HEK293 (cell line): ENCODE results near the gene UBE2E1.

Source experiments
- KLF10 ChIP-seq: fragments of 450-650 bp; IDR thresholded peaks from 2 replicates; pipeline ENCODE4 v1.5.1; 2018; ENCODE audit warnings: missing biosample characterization, mild to moderate bottlenecking, missing genetic modification characterization
- KLF8 ChIP-seq: fragments of 450-650 bp; formaldehyde crosslinking; IDR thresholded peaks from 2 replicates; pipeline ENCODE4 v1.5.1; 2016; ENCODE audit warnings: missing biosample characterization, missing genetic modification characterization
- KLF9 ChIP-seq: fragments of 450-650 bp; formaldehyde crosslinking; IDR thresholded peaks from 2 replicates; pipeline ENCODE4 v1.5.1; 2016; ENCODE audit warnings: missing biosample characterization, missing genetic modification characterization, low read depth
- MYNN ChIP-seq: fragments of 450-650 bp; formaldehyde crosslinking; IDR thresholded peaks from 2 replicates; pipeline ENCODE4 v1.5.1; 2016; ENCODE audit warnings: missing biosample characterization, missing genetic modification characterization, borderline replicate concordance
- PRDM10 ChIP-seq: fragments of 450-650 bp; formaldehyde crosslinking; IDR thresholded peaks from 2 replicates; pipeline ENCODE4 v1.5.1; 2016; ENCODE audit warnings: missing biosample characterization, missing genetic modification characterization
- PRDM2 ChIP-seq: fragments of 450-650 bp; formaldehyde crosslinking; IDR thresholded peaks from 2 replicates; pipeline ENCODE4 v1.5.1; 2016; ENCODE audit warnings: missing biosample characterization, missing genetic modification characterization, borderline replicate concordance
- SCRT1 ChIP-seq: fragments of 450-650 bp; formaldehyde crosslinking; IDR thresholded peaks from 2 replicates; pipeline ENCODE4 v1.5.1; 2016; ENCODE audit warnings: missing biosample characterization, missing genetic modification characterization, borderline replicate concordance
- ZBTB20 ChIP-seq: fragments of 450-650 bp; formaldehyde crosslinking; IDR thresholded peaks from 2 replicates; pipeline ENCODE4 v1.5.1; 2016; ENCODE audit warnings: missing biosample characterization, missing genetic modification characterization
- ZBTB48 ChIP-seq: fragments of 450-650 bp; formaldehyde crosslinking; IDR thresholded peaks from 2 replicates; pipeline ENCODE4 v1.5.1; 2016; ENCODE audit warnings: missing biosample characterization, missing genetic modification characterization
- ZBTB8A ChIP-seq: fragments of 450-650 bp; formaldehyde crosslinking; IDR thresholded peaks from 2 replicates; pipeline ENCODE4 v1.5.1; 2016; ENCODE audit warnings: missing biosample characterization, missing genetic modification characterization
- ZFP3 ChIP-seq: fragments of 450-650 bp; formaldehyde crosslinking; IDR thresholded peaks from 2 replicates; pipeline ENCODE4 v1.5.1; 2016; ENCODE audit warnings: low read depth, missing biosample characterization, missing genetic modification characterization
- ZNF157 ChIP-seq: fragments of 450-650 bp; formaldehyde crosslinking; IDR thresholded peaks from 2 replicates; pipeline ENCODE4 v1.5.1; 2016; ENCODE audit warnings: missing biosample characterization, missing genetic modification characterization
- ZNF16 ChIP-seq: fragments of 450-650 bp; formaldehyde crosslinking; IDR thresholded peaks from 2 replicates; pipeline ENCODE4 v1.5.1; 2016; ENCODE audit warnings: low read depth, missing biosample characterization, missing genetic modification characterization
- ZNF169 ChIP-seq: fragments of 450-650 bp; formaldehyde crosslinking; IDR thresholded peaks from 2 replicates; pipeline ENCODE4 v1.5.1; 2016; ENCODE audit warnings: missing biosample characterization, missing genetic modification characterization
- ZNF18 ChIP-seq: fragments of 450-650 bp; formaldehyde crosslinking; IDR thresholded peaks from 2 replicates; pipeline ENCODE4 v1.5.1; 2016; ENCODE audit warnings: missing biosample characterization, missing genetic modification characterization
- ZNF202 ChIP-seq: fragments of 450-650 bp; formaldehyde crosslinking; IDR thresholded peaks from 2 replicates; pipeline ENCODE4 v1.5.1; 2016; ENCODE audit warnings: missing biosample characterization, missing genetic modification characterization, borderline replicate concordance
- ZNF23 ChIP-seq: fragments of 450-650 bp; formaldehyde crosslinking; IDR thresholded peaks from 2 replicates; pipeline ENCODE4 v1.5.1; 2016; ENCODE audit warnings: missing biosample characterization, missing genetic modification characterization, borderline replicate concordance
- ZNF335 ChIP-seq: fragments of 450-650 bp; formaldehyde crosslinking; conservative IDR thresholded peaks from 2 replicates; pipeline ENCODE4 v1.5.1; 2016; ENCODE audit warnings: missing biosample characterization, missing genetic modification characterization
- ZNF426 ChIP-seq: fragments of 450-650 bp; formaldehyde crosslinking; IDR thresholded peaks from 2 replicates; pipeline ENCODE4 v1.5.1; 2017; ENCODE audit warnings: missing biosample characterization, missing genetic modification characterization, mild to moderate bottlenecking, inconsistent platforms, moderate library complexity
- ZNF48 ChIP-seq: fragments of 450-650 bp; formaldehyde crosslinking; IDR thresholded peaks from 2 replicates; pipeline ENCODE4 v1.5.1; 2016; ENCODE audit warnings: missing biosample characterization, missing genetic modification characterization
- ZNF529 ChIP-seq: fragments of 450-650 bp; formaldehyde crosslinking; IDR thresholded peaks from 2 replicates; pipeline ENCODE4 v1.5.1; 2017; ENCODE audit warnings: missing genetic modification characterization, missing biosample characterization; ENCODE audit not compliant: insufficient replicate concordance
- ZNF560 ChIP-seq: fragments of 450-650 bp; formaldehyde crosslinking; IDR thresholded peaks from 2 replicates; pipeline ENCODE4 v1.5.1; 2017; ENCODE audit warnings: missing biosample characterization, missing genetic modification characterization, borderline replicate concordance
- ZNF623 ChIP-seq: fragments of 450-650 bp; formaldehyde crosslinking; IDR thresholded peaks from 2 replicates; pipeline ENCODE4 v1.5.1; 2016; ENCODE audit warnings: missing biosample characterization, missing genetic modification characterization
- ZNF654 ChIP-seq: fragments of 450-650 bp; formaldehyde crosslinking; IDR thresholded peaks from 2 replicates; pipeline ENCODE4 v1.5.1; 2016; ENCODE audit warnings: low read depth, missing biosample characterization, missing genetic modification characterization
- ZNF677 ChIP-seq: fragments of 450-650 bp; IDR thresholded peaks from 2 replicates; pipeline ENCODE4 v1.5.0; 2018; ENCODE audit warnings: missing biosample characterization, mild to moderate bottlenecking, missing genetic modification characterization, moderate library complexity
- ZNF768 ChIP-seq: fragments of 450-650 bp; formaldehyde crosslinking; IDR thresholded peaks from 2 replicates; pipeline ENCODE4 v1.5.1; 2018; ENCODE audit warnings: missing biosample characterization, mild to moderate bottlenecking, missing genetic modification characterization
- ZNF785 ChIP-seq: fragments of 450-650 bp; formaldehyde crosslinking; IDR thresholded peaks from 2 replicates; pipeline ENCODE4 v1.5.1; 2016; ENCODE audit warnings: missing biosample characterization, missing genetic modification characterization
- ZNF792 ChIP-seq: fragments of 450-650 bp; formaldehyde crosslinking; IDR thresholded peaks from 2 replicates; pipeline ENCODE4 v1.5.1; 2016; ENCODE audit warnings: missing biosample characterization, missing genetic modification characterization
- ZSCAN23 ChIP-seq: fragments of 450-650 bp; formaldehyde crosslinking; IDR thresholded peaks from 2 replicates; pipeline ENCODE4 v1.5.1; 2016; ENCODE audit warnings: missing biosample characterization, missing genetic modification characterization

UBE2E1 gene

GRCh38 chr3:23810343-23811184 is 4.8 kb downstream of the UBE2E1 start (continued):
- TF ChIP-seq ZNF792, result no peak
- TF ChIP-seq KLF10 (tag by site-specific recombination), result no peak
- TF ChIP-seq ZSCAN23 (tag by site-specific recombination), result no peak
- no peak for TF ChIP-seq PRDM2 (tag by site-specific recombination)
- TF ChIP-seq ZBTB20, result peak; percentile 97
- peak; percentile 59; the same call in 1 of the 2 replicates for TF ChIP-seq KLF8 (tag by site-specific recombination)
- peak; percentile 96 for TF ChIP-seq ZBTB8A
- no peak for TF ChIP-seq ZNF202
- no peak for TF ChIP-seq ZNF169 (tag by site-specific recombination)
- TF ChIP-seq ZNF677 (tag by site-specific recombination), result 0 out of 2 replicates have a peak, but pooled peaks have one; percentile 24
- TF ChIP-seq PRDM10 (tag by site-specific recombination), result no peak
- peak; percentile 100 for TF ChIP-seq ZNF18
- no peak for TF ChIP-seq ZNF768 (tag by site-specific recombination)
- no peak for TF ChIP-seq ZNF426
- no peak for TF ChIP-seq ZNF623 (tag by site-specific recombination)
- peak; percentile 72 for TF ChIP-seq ZBTB48 (tag by site-specific recombination)
- no peak for TF ChIP-seq SCRT1 (tag by site-specific recombination)
- TF ChIP-seq ZNF157 (tag by site-specific recombination), result no peak
- peak; percentile 62; the same call in 1 of the 2 replicates for TF ChIP-seq ZNF335 (tag by site-specific recombination)
- TF ChIP-seq ZNF48 (tag by site-specific recombination), result no peak
- peak; percentile 43; the same call in 1 of the 2 replicates for TF ChIP-seq KLF9 (tag by site-specific recombination)
- TF ChIP-seq ZNF23 (tag by site-specific recombination), result no peak
- TF ChIP-seq ZNF560 (tag by site-specific recombination), result no peak
- no peak for TF ChIP-seq ZNF654 (tag by site-specific recombination)
- no peak for TF ChIP-seq ZNF785 (tag by site-specific recombination)
- TF ChIP-seq ZFP3, result no peak
- TF ChIP-seq MYNN (tag by site-specific recombination), result 0 out of 2 replicates have a peak, but pooled peaks have one; percentile 49
- no peak for TF ChIP-seq ZNF529 (tag by site-specific recombination)
- no peak for TF ChIP-seq ZNF16
